IMR-90 (cell line): ENCODE data around the gene MIER1. TPM values are rescaled to one million over a fixed set of nuclear protein-coding genes. Genes with fewer than 3 reads are reported as not detected.

Source experiments
- ATAC-seq: fragments of 200-7000 bp; cut with Tn5 transposase; 2 replicates; pipeline ENCODE4 v1.9.1; 2020; ENCODE audit warnings: low read depth, mild to moderate bottlenecking, moderate library complexity
- BruUV-seq: library from RNA; stranded (reverse); fragments of 400-500 nt; replicated peaks from 2 replicates; lab custom pipeline; 2021; lab: Mats Ljungman, UMichigan
- CTCF ChIA-PET: fragments of 300-600 bp; formaldehyde crosslinking; extraction: SDS; loops from one replicate; lab custom pipeline; 2021; ENCODE audit warnings: antibody characterized with exemption; lab: Yijun Ruan, JAX
- POLR2A ChIA-PET: fragments of 300-600 bp; sonication (Branson Sonifier 250); formaldehyde crosslinking; loops from one replicate; lab custom pipeline; 2022; ENCODE audit warnings: antibody characterized with exemption; ENCODE audit not compliant: unreplicated experiment; lab: Charles Lee
- DNase-seq: peaks from one replicate; pipeline ENCODE4 v3.0.0; 2013
- H2AFZ ChIP-seq: replicated peaks from 2 replicates; pipeline ENCODE3; 2013; ENCODE audit warnings: low read length, mild to moderate bottlenecking; ENCODE audit not compliant: poor library complexity
- H2AK5ac ChIP-seq: 2 replicates; pipeline ENCODE4 v1.6.1; 2013; ENCODE audit warnings: low read depth, low read length, inconsistent platforms
- H2AK9ac ChIP-seq: replicated peaks from 2 replicates; pipeline ENCODE3; 2013; ENCODE audit warnings: mild to moderate bottlenecking, low read depth, low read length, moderate library complexity; ENCODE audit not compliant: poor library complexity
- H2BK120ac ChIP-seq: 2 replicates; pipeline ENCODE4 v1.6.1; 2013; ENCODE audit warnings: low read depth, low read length, inconsistent platforms
- H2BK15ac ChIP-seq: 3 replicates; pipeline ENCODE4 v1.6.1; 2013; ENCODE audit warnings: low read depth, low read length, inconsistent platforms
- H2BK20ac ChIP-seq: 2 replicates; pipeline ENCODE4 v1.6.1; 2013; ENCODE audit warnings: low read depth, mild to moderate bottlenecking, inconsistent platforms, low read length, moderate library complexity
- H2BK5ac ChIP-seq: 2 replicates; pipeline ENCODE4 v1.6.1; 2013; ENCODE audit warnings: mild to moderate bottlenecking, low read depth, low read length, inconsistent platforms; ENCODE audit not compliant: poor library complexity, severe bottlenecking
- H3K14ac ChIP-seq: replicated peaks from 2 replicates; pipeline ENCODE4 v1.6.1; 2013; ENCODE audit warnings: low read depth, low read length, inconsistent platforms
- H3K18ac ChIP-seq: 2 replicates; pipeline ENCODE4 v1.6.1; 2013; ENCODE audit warnings: low read depth, low read length, control low read depth
- H3K23ac ChIP-seq: 2 replicates; pipeline ENCODE4 v1.6.1; 2013; ENCODE audit warnings: low read depth, low read length, inconsistent platforms
- H3K27ac ChIP-seq: 2 replicates; pipeline ENCODE4 v1.5.1; 2013; ENCODE audit warnings: mild to moderate bottlenecking, control low read depth, low read length; ENCODE audit not compliant: insufficient read depth
- H3K27me3 ChIP-seq: 2 replicates; pipeline ENCODE4 v1.6.1; 2013; ENCODE audit warnings: low read length; ENCODE audit not compliant: control insufficient read depth, insufficient read depth
- H3K36me3 ChIP-seq: 2 replicates; pipeline ENCODE4 v1.6.1; 2013; ENCODE audit warnings: low read length, mixed read lengths; ENCODE audit not compliant: control insufficient read depth, insufficient read depth
- H3K4ac ChIP-seq: 2 replicates; pipeline ENCODE4 v1.6.1; 2013; ENCODE audit warnings: low read depth, low read length, inconsistent platforms
- H3K4me1 ChIP-seq: 2 replicates; pipeline ENCODE4 v1.6.1; 2013; ENCODE audit warnings: low read length, mixed read lengths; ENCODE audit not compliant: control insufficient read depth, insufficient read depth
- H3K4me2 ChIP-seq: 2 replicates; pipeline ENCODE4 v1.6.1; 2013; ENCODE audit warnings: low read depth, mild to moderate bottlenecking, control low read depth, low read length, moderate library complexity
- H3K4me3 ChIP-seq: 2 replicates; pipeline ENCODE4 v1.5.1; 2013; ENCODE audit warnings: low read depth, mild to moderate bottlenecking, control low read depth, low read length, moderate library complexity; ENCODE audit not compliant: insufficient read depth
- H3K56ac ChIP-seq: 2 replicates; pipeline ENCODE4 v1.6.1; 2013; ENCODE audit warnings: low read length, inconsistent platforms; ENCODE audit not compliant: insufficient read depth; ENCODE audit errors: extremely low read depth
- H3K79me1 ChIP-seq, 2 experiments: 2 replicates each; pipeline ENCODE4 v1.6.1; 2013; ENCODE audit warnings: low read length in 2 of 2, inconsistent platforms in 1 of 2, low read depth in 1 of 2
- H3K9ac ChIP-seq: 2 replicates; pipeline ENCODE4 v1.6.1; 2013; ENCODE audit warnings: low read depth, low read length, control low read depth
- H3K9me1 ChIP-seq: 2 replicates; pipeline ENCODE4 v1.6.1; 2013; ENCODE audit warnings: low read length, inconsistent platforms; ENCODE audit not compliant: insufficient read depth
- H3K9me3 ChIP-seq: 2 replicates; pipeline ENCODE4 v1.6.1; 2013; ENCODE audit warnings: low read length; ENCODE audit not compliant: control insufficient read depth, insufficient read depth
- H4K20me1 ChIP-seq: 2 replicates; pipeline ENCODE4 v1.6.1; 2013; ENCODE audit warnings: low read length, inconsistent platforms; ENCODE audit not compliant: insufficient read depth
- H4K5ac ChIP-seq: 2 replicates; pipeline ENCODE4 v1.6.1; 2013; ENCODE audit warnings: mild to moderate bottlenecking, low read depth, low read length, control low read depth
- H4K8ac ChIP-seq, 2 experiments: 2 replicates each; pipeline ENCODE4 v1.6.1; 2013; ENCODE audit warnings: low read depth in 2 of 2, low read length in 2 of 2, control low read depth in 1 of 2, inconsistent platforms in 1 of 2
- H4K91ac ChIP-seq: 2 replicates; pipeline ENCODE4 v1.6.1; 2013; ENCODE audit warnings: low read depth, low read length, inconsistent platforms; ENCODE audit not compliant: insufficient read depth
- BHLHE40 ChIP-seq: fragments of 150-350 bp; IDR thresholded peaks from 2 replicates; pipeline ENCODE4 v1.6.1; 2016; ENCODE audit warnings: mild to moderate bottlenecking, low read depth, low read length
- CEBPB ChIP-seq: IDR thresholded peaks from 2 replicates; pipeline ENCODE4 v1.6.1; 2012; ENCODE audit warnings: low read depth, low read length, improper control_type of control experiment
- CHD1 ChIP-seq: IDR thresholded peaks from 2 replicates; pipeline ENCODE4 v1.6.1; 2012; ENCODE audit warnings: low read depth, low read length, improper control_type of control experiment
- ELK1 ChIP-seq: fragments of 150-350 bp; IDR thresholded peaks from 2 replicates; pipeline ENCODE4 v1.6.1; 2016; ENCODE audit warnings: low read depth, mild to moderate bottlenecking, low read length, moderate library complexity, borderline replicate concordance
- FOS ChIP-seq: fragments of 150-350 bp; IDR thresholded peaks from 2 replicates; pipeline ENCODE4 v1.6.1; 2016; ENCODE audit warnings: low read depth, low read length
- NFE2L2 ChIP-seq: fragments of 150-350 bp; IDR thresholded peaks from 2 replicates; pipeline ENCODE4 v1.6.1; 2016; ENCODE audit warnings: low read depth, mild to moderate bottlenecking, low read length
- RCOR1 ChIP-seq: IDR thresholded peaks from 2 replicates; pipeline ENCODE4 v1.6.1; 2012; ENCODE audit warnings: mild to moderate bottlenecking, low read length, improper control_type of control experiment; ENCODE audit not compliant: insufficient replicate concordance
- USF2 ChIP-seq: fragments of 150-350 bp; IDR thresholded peaks from 2 replicates; pipeline ENCODE4 v1.6.1; 2017; ENCODE audit warnings: mild to moderate bottlenecking, antibody characterized with exemption, low read length, low read depth
- WGBS, 2 experiments: methylation state at CpG; one replicate each; pipeline versions ENCODE4 v1.1.5 to v1.1.7; 2013; ENCODE audit warnings: missing lambda C conversion rate in 2 of 2; ENCODE audit not compliant: insufficient read length in 1 of 2; ENCODE audit errors: extremely low coverage in 2 of 2; 5-methylcytosine and 5-hydroxymethylcytosine counted together
- dilution Hi-C: fragments of 300-500 bp; cut with HindIII; formaldehyde crosslinking; loops from one replicate; pipeline ENCODE4 v1.14.3; 2018; ENCODE audit warnings: low sequenced_read_pairs; ENCODE audit not compliant: unreplicated experiment
- in situ Hi-C: fragments of 300-500 bp; cut with MboI; formaldehyde crosslinking; loops from 3 replicates; pipeline ENCODE4 v1.14.3; 2019; ENCODE audit warnings: low sequenced_read_pairs, inconsistent platforms, mixed read lengths
- intact Hi-C: fragments of 100-400 bp; cut with micrococcal nuclease; formaldehyde crosslinking; loops from 2 replicates; pipeline ENCODE4 v1.10.0; 2022
- polyA plus RNA-seq, 3 experiments: library from polyadenylated mRNA; depleted of rRNA; stranded (reverse); fragments of >200 nt; gene quantifications; 2 replicates each; pipeline ENCODE4 v1.2.3, GENCODE V29; 2012; ENCODE audit warnings: low replicate concordance in 1 of 3
- total RNA-seq: library from RNA; depleted of rRNA; stranded (reverse); fragments of >200 nt; gene quantifications from 2 replicates; pipeline ENCODE4 v1.2.3, GENCODE V29; 2012
- TF ChIP-seq, protein P1 (sequence below): conservative IDR thresholded peaks from 2 replicates; pipeline ENCODE4 v1.5.1; 2012; ENCODE audit warnings: mild to moderate bottlenecking, low read depth, low read length, improper control_type of control experiment

Gene MIER1
- total and polyA plus RNA-seq, 2 of the 4 experiments (the other 2 are of a cell fraction) = 5.0 to 11.5 TPM

DNA sequence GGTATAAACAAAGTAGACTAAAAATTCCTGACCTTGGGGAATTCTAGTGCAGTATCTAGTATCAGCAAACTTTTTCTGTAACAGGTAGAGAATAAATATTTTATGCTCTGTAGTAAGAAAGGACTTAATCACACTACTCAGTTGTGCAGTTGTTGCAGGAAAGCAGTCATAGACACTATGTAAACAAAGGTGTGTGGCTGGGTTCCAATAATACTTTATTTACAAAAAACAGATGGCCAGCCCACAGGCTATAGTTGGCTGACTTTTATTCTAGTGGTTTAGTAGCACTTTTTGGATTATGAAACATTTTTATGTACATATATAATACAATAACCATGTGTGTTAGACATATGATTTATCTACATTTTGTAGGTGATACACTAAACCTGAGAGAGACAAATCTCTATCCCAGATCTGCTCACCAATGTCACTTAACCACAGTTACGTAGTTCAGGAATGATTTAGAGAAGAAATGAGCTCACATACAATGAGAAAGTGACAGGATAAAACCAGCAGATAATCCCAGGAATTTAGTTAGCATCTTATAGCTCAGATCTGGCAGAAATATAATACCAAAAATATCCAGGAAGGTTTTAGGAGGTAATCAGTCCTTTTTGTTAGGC is 56.1 kb downstream of the MIER1 start:
- peaks cover 13% of the 10 kb centered on the region for H3K36me3 ChIP-seq
- no peak overlapping the region for H2BK20ac ChIP-seq
- peak; percentile 46 for DNase-seq
- no peak overlapping the region for H2AK9ac ChIP-seq
- H3K79me1 ChIP-seq = peaks cover 0 to 5% of the 10 kb centered on the region in 2 experiments; a peak in 3 of 4 replicates
- no peak overlapping the region for H3K14ac ChIP-seq
- H3K23ac ChIP-seq = no peak overlapping the region
- no TSS peak for BruUV-seq
- no peaks in the 10 kb centered on the region for H3K9me1 ChIP-seq
- H2BK5ac ChIP-seq = no peak overlapping the region
- H4K8ac ChIP-seq = no peak overlapping the region
- no peak overlapping the region for H3K4me3 ChIP-seq
- peak overlapping the region; percentile 58; the same call in 1 of the 2 replicates for H3K4me2 ChIP-seq
- no peak overlapping the region for H3K18ac ChIP-seq
- no peaks in the 10 kb centered on the region for H3K4me1 ChIP-seq
- no peaks in the 10 kb centered on the region for H3K9me3 ChIP-seq
- no peak for TF ChIP-seq RCOR1
- TF ChIP-seq, protein P1, sequence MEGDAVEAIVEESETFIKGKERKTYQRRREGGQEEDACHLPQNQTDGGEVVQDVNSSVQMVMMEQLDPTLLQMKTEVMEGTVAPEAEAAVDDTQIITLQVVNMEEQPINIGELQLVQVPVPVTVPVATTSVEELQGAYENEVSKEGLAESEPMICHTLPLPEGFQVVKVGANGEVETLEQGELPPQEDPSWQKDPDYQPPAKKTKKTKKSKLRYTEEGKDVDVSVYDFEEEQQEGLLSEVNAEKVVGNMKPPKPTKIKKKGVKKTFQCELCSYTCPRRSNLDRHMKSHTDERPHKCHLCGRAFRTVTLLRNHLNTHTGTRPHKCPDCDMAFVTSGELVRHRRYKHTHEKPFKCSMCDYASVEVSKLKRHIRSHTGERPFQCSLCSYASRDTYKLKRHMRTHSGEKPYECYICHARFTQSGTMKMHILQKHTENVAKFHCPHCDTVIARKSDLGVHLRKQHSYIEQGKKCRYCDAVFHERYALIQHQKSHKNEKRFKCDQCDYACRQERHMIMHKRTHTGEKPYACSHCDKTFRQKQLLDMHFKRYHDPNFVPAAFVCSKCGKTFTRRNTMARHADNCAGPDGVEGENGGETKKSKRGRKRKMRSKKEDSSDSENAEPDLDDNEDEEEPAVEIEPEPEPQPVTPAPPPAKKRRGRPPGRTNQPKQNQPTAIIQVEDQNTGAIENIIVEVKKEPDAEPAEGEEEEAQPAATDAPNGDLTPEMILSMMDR = no peak
- TF ChIP-seq ELK1 = no peak
- TF ChIP-seq CHD1 = no peak
- TF ChIP-seq BHLHE40 = no peak
- TF ChIP-seq NFE2L2 = no peak
- no peak for TF ChIP-seq FOS
- TF ChIP-seq CEBPB = no peak
- TF ChIP-seq USF2 = no peak
- dilution Hi-C loops = no loop called here
- peak; percentile 44 for ATAC-seq
- no peak overlapping the region for H2AFZ ChIP-seq
- intact Hi-C loops = loop anchor here (5.0 kb wide), 1 partner anchor 214 kb away; no protein-coding TSS in a partner anchor
- ChIA-PET CTCF (interaction anchor here (1.0 to 1.5 kb wide), 3 partner anchors 15 to 80 kb away, joined by 3 to 5 read pairs (median 3); no protein-coding TSS in a partner anchor), POLR2A (no interaction called here)
- no CpG with 5 or more reads among the region's 1 CpG for WGBS, 2 experiments
- H2BK120ac ChIP-seq = no peak overlapping the region
- H3K56ac ChIP-seq = no peak overlapping the region
- in situ Hi-C loops = no loop called here
- no peak overlapping the region for H3K9ac ChIP-seq
- H2BK15ac ChIP-seq = no peak overlapping the region
- H2AK5ac ChIP-seq = no peak overlapping the region
- no peak overlapping the region for H4K91ac ChIP-seq
- no peak overlapping the region for H3K4ac ChIP-seq
- H4K20me1 ChIP-seq = no peaks in the 10 kb centered on the region; the same call in 1 of the 2 replicates
- H3K27ac ChIP-seq = no peak overlapping the region
- H3K27me3 ChIP-seq = no peaks in the 10 kb centered on the region
- H4K5ac ChIP-seq = no peak overlapping the region
